Heart right ventricle (tissue), 16 donors: ENCODE measurements around the gene NUP210. TPM values are rescaled to one million over a fixed set of nuclear protein-coding genes. Genes with fewer than 3 reads are reported as not detected.
A peak's percentile ranks its signal among the peaks of the same experiment; 100 is the strongest.

Source experiments
- ATAC-seq, 8 donors: fragments of 200-7000 bp; cut with Tn5 transposase; one replicate each; pipeline ENCODE4 v1.9.1; 2020; ENCODE audit warnings: mild to moderate bottlenecking in 8 of 8, moderate library complexity in 8 of 8, moderate number of reproducible peaks in 1 of 8
- DNase-seq, 2 donors: peaks; one replicate each; pipeline ENCODE4 v3.0.0-alpha.2; 2020
- H3K27ac ChIP-seq, 10 donors: fragments of 200-600 bp; sonication (generic) in 2 of 10; one replicate each; pipeline versions ENCODE4 v1.5.0 to v1.8.0; 2020 to 2022; ENCODE audit warnings: mild to moderate bottlenecking in 3 of 10
- H3K27me3 ChIP-seq, 7 donors: fragments of 200-600 bp; one replicate each; pipeline ENCODE4 v1.8.0; 2021 to 2022; ENCODE audit warnings: mild to moderate bottlenecking in 2 of 7
- H3K36me3 ChIP-seq, 9 donors: fragments of 200-600 bp; sonication (generic) in 1 of 9; one replicate each; pipeline versions ENCODE4 v1.5.0 to v1.8.0; 2020 to 2022; ENCODE audit warnings: mild to moderate bottlenecking in 2 of 9
- H3K4me1 ChIP-seq, 9 donors: fragments of 200-600 bp; sonication (generic) in 1 of 9; one replicate each; pipeline versions ENCODE4 v1.5.0 to v1.8.0; 2020 to 2022; ENCODE audit warnings: mild to moderate bottlenecking in 4 of 9
- H3K4me3 ChIP-seq, 10 donors: fragments of 200-600 bp; sonication (generic) in 2 of 10; one replicate each; pipeline versions ENCODE4 v1.5.0 to v1.8.0; 2020 to 2022; ENCODE audit warnings: mild to moderate bottlenecking in 7 of 10, moderate library complexity in 2 of 10
- H3K9me3 ChIP-seq, 11 donors: fragments of 200-600 bp in 10 of 11; sonication (generic) in 2 of 11; one replicate each; pipeline versions ENCODE4 v1.5.0 to v1.8.0; 2013 to 2022; ENCODE audit warnings: mild to moderate bottlenecking in 2 of 11, control low read depth in 1 of 11, moderate library complexity in 1 of 11
- CTCF ChIP-seq, 9 donors: fragments of 200-600 bp; sonication (generic) in 2 of 9; IDR thresholded peaks; one replicate each; pipeline versions ENCODE4 v1.5.0 to v1.8.0; 2021 to 2022; ENCODE audit warnings: antibody characterized with exemption in 9 of 9, mild to moderate bottlenecking in 5 of 9, moderate library complexity in 1 of 9
- WGBS, 2 donors: extraction: QIAGEN DNeasy Blood & Tissue Kit; methylation state at CpG; one replicate each; pipeline ENCODE4 v1.1.7; 2013; ENCODE audit warnings: inconsistent platforms in 1 of 2; 5-methylcytosine and 5-hydroxymethylcytosine counted together
- intact Hi-C, 10 donors: fragments of 100-400 bp; cut with DNase I; formaldehyde crosslinking; loops; one replicate each; pipeline versions ENCODE4 v1.11.1 to v1.14.2; 2022
- polyA plus RNA-seq, 2 donors: library from polyadenylated mRNA; stranded (reverse); fragments of 200-250 nt; gene quantifications; one replicate each; pipeline ENCODE4 v1.2.3, GENCODE V29; 2013
- total RNA-seq, 10 donors: library from RNA; stranded (reverse); fragmentation: NEBNext Ultra II Directional in 3 of 10; extraction: Animal tissue kit (Norgen Biotek cat#: 25700) in 3 of 10; gene quantifications; one replicate each; pipeline versions ENCODE4 v1.2.1 to v1.2.4, GENCODE V29; 2021 to 2023
- donor health status: Arrhythmogenic right ventricular cardiomyopathy.
- donor health status: ischemic (EF 13 %, LVEDD 7.1; RV severe dilation, severe dysfunction).
- donor health status: healthy with polysubstance abuse.
- donor health status: DM: no; HTN: yes; CAD: no.
- donor health status: DM: no; HTN: no; CAD: no.
- donor health status: ischemic (EF 25% LVEDD 6.9; RV normal size, moderate dysfunction).
- donor health status: ischemic (EF 25% LVEDD 5.7; RV mildly dilated, moderate dysfunction).
- donor health status: healthy.
- donor health status: DM: yes; HTN: yes; CAD: no.
- donor health status: Ischemic cardiomyopathy.
- donor health status: ischemic (EF 35%, LVEDD 5.7; RV mildly dilated, moderate dysfunction).
- donor health status: nonischemic (EF 11% LVEDD 7.7; RV severe dilation, severe dysfunction).
- donor health status: DM: yes; HTN: yes; CAD: no.
- donor health status: PGD.
- donor health status: ischemic (EF 29% LVEDD 5.4; RV normal size, mild dysfunction).
- donor health status: nonischemic (EF 23%, LVEDD 6.1; RV moderate dilation, normal function).

NUP210 gene
- total and polyA plus RNA-seq, 12 donors: 0.84 to 7.2 (median 2.5) TPM

- WGBS, 2 donors: 69 to 73% methylated on average over 4 of the region's 4 CpGs
- intact Hi-C loops: loop anchor here in 4 of 10 donors (5.0 to 10.0 kb wide), 3 partner anchors 167 to 196 kb away; no protein-coding TSS in a partner anchor
- H3K27me3 ChIP-seq: peaks cover 9 to 56% (median 42%) of the 10 kb centered on the region in 7 donors
Measured at GRCh38 chr3:13287833-13288232, 132.3 kb downstream of the NUP210 start.

GRCh38 chr3:13286873-13287272 is 133.2 kb downstream of the NUP210 start:
- no peaks in the 10 kb centered on the region for H3K36me3 ChIP-seq
- WGBS, 2 donors: 92 to 94% methylated on average over 2 of the region's 2 CpGs
- no peak for ATAC-seq

More at GRCh38 chr3:13287833-13288232, 132.3 kb downstream of the NUP210 start:
- TF ChIP-seq CTCF (IDR thresholded peaks at IDR 0.05): no peak
- Histone ChIP-seq H3K4me3 (no peak overlapping the region), H3K9me3 (peaks cover 0 to 20% (median 0%) of the 10 kb centered on the region in 11 donors), H3K36me3 (no peaks in the 10 kb centered on the region), H3K4me1 (peaks cover 0 to 7% (median 5%) of the 10 kb centered on the region in 9 donors), H3K27ac (no peak overlapping the region)
- no peak for ATAC-seq
- no peak for DNase-seq

GRCh38 chr3:13285007-13285567 is 135.0 kb downstream of the NUP210 start:
- DNase-seq: no peak
- WGBS, 2 donors: 87 to 88% methylated on average over 11 of the region's 11 CpGs
- peaks cover 9 to 72% (median 51%) of the 10 kb centered on the region in 7 donors for H3K27me3 ChIP-seq
- no peak for ATAC-seq
- H3K36me3 ChIP-seq: no peaks in the 10 kb centered on the region
- H3K27ac ChIP-seq: no peak overlapping the region
- peaks cover 0 to 28% (median 14%) of the 10 kb centered on the region in 9 donors for H3K4me1 ChIP-seq
- no peak overlapping the region for H3K4me3 ChIP-seq
- no peak for TF ChIP-seq CTCF (IDR thresholded peaks at IDR 0.05)
- intact Hi-C loops: loop anchor here in 4 of 10 donors (5.0 to 10.0 kb wide), 3 partner anchors 170 to 193 kb away; no protein-coding TSS in a partner anchor
- H3K9me3 ChIP-seq: peaks cover 0 to 20% (median 0%) of the 10 kb centered on the region in 11 donors

More at GRCh38 chr3:13286873-13287272, 133.2 kb downstream of the NUP210 start:
- TF ChIP-seq CTCF (IDR thresholded peaks at IDR 0.05): no peak
- H3K9me3 ChIP-seq: peaks cover 0 to 20% (median 0%) of the 10 kb centered on the region in 11 donors
- peaks cover 0 to 13% (median 5%) of the 10 kb centered on the region in 9 donors for H3K4me1 ChIP-seq
- H3K4me3 ChIP-seq: no peak overlapping the region
- H3K27me3 ChIP-seq: peaks cover 9 to 57% (median 45%) of the 10 kb centered on the region in 7 donors
- no peak overlapping the region for H3K27ac ChIP-seq
- intact Hi-C loops: loop anchor here in 4 of 10 donors (5.0 to 10.0 kb wide), 3 partner anchors 168 to 195 kb away; no protein-coding TSS in a partner anchor
- no peak for DNase-seq

- peaks cover 9 to 78% (median 51%) of the 10 kb centered on the region in 7 donors for H3K27me3 ChIP-seq
- no peak overlapping the region for H3K27ac ChIP-seq
- intact Hi-C loops: loop anchor here in 5 of 10 donors (2.0 to 10.0 kb wide), 5 partner anchors 23 to 192 kb away; no protein-coding TSS in a partner anchor
- ATAC-seq (no peak), DNase-seq (no peak)
- H3K36me3 ChIP-seq: no peaks in the 10 kb centered on the region
- peaks cover 0 to 20% (median 0%) of the 10 kb centered on the region in 11 donors for H3K9me3 ChIP-seq
- peaks cover 0 to 29% (median 14%) of the 10 kb centered on the region in 9 donors for H3K4me1 ChIP-seq
- TF ChIP-seq CTCF (IDR thresholded peaks at IDR 0.05): no peak
- WGBS, 2 donors: 94 to 100% methylated on average over 1 of the region's 1 CpG
- H3K4me3 ChIP-seq: peak overlapping the region in 3 of 10 donors; percentile 39 to 55 (median 45)
Measured at GRCh38 chr3:13283877-13284264, 136.3 kb downstream of the NUP210 start.
